ENCODE measurements around the gene CACUL1.

GRCh38 chr10:118737603-118738302 is 17.0 kb downstream of the CACUL1 start:
- TF ChIP-seq SP1 (IDR thresholded peaks at IDR 0.05) (no peak), CTCF (IDR thresholded peaks at IDR 0.05; ENCODE audit: low read depth, low read length, missing input control) (no peak), TAF1 (conservative IDR thresholded peaks at IDR 0.05) (no peak), JUND (IDR thresholded peaks at IDR 0.05) (no peak)

All from liver (tissue), 3 donors.